ENCODE results near the gene RNF130. TPM values are rescaled to one million over a fixed set of nuclear protein-coding genes. Genes with fewer than 3 reads are reported as not detected.

The RNF130 gene
- total and polyA plus RNA-seq, 2 of the 13 experiments (the other 11 are each of a cell fraction or from before 2014, with no cell fraction given) = 28.2 to 28.3 TPM

GRCh38 chr5:179906795-179907555 lies 164.6 kb downstream of the RNF130 start (continued):
- TF ChIP-seq HMGXB4 (CRISPR knock-in tag; IDR thresholded peaks at IDR 0.05; ENCODE audit: borderline replicate concordance in 1 of 2, low read depth in 1 of 2) (0 out of 4 replicates have a peak, but pooled peaks of 1 of the 2 experiments have one; percentile 10), HOXA9 (CRISPR knock-in tag; IDR thresholded peaks at IDR 0.05; ENCODE audit: borderline replicate concordance) (no peak), NFKB2 (CRISPR knock-in tag; IDR thresholded peaks at IDR 0.05; ENCODE audit: borderline replicate concordance) (peak; percentile 50; the same call in 1 of the 2 replicates), ZNF83 (CRISPR knock-in tag; IDR thresholded peaks at IDR 0.05; ENCODE audit: borderline replicate concordance) (no peak), ZNF768 (CRISPR knock-in tag; IDR thresholded peaks at IDR 0.05) (no peak), ZNF281 (CRISPR knock-in tag; IDR thresholded peaks at IDR 0.05; ENCODE audit: borderline replicate concordance) (peak; percentile 10; the same call in 1 of the 2 replicates), ZNF275 (CRISPR knock-in tag; IDR thresholded peaks at IDR 0.05; ENCODE audit: borderline replicate concordance) (no peak), ZBTB34 (CRISPR knock-in tag; IDR thresholded peaks at IDR 0.05) (no peak), FOXC1 (CRISPR knock-in tag; IDR thresholded peaks at IDR 0.05; ENCODE audit: borderline replicate concordance) (0 out of 2 replicates have a peak, but pooled peaks have one; percentile 24), ZFY (CRISPR knock-in tag; IDR thresholded peaks at IDR 0.05) (peak; percentile 69), ZNF691 (CRISPR knock-in tag; IDR thresholded peaks at IDR 0.05; ENCODE audit: borderline replicate concordance, low read depth) (no peak), ZFP1 (CRISPR knock-in tag; IDR thresholded peaks at IDR 0.05) (no peak), ZNF101 (CRISPR knock-in tag; IDR thresholded peaks at IDR 0.05; ENCODE audit: borderline replicate concordance, low read depth) (no peak), ELF1 (CRISPR knock-in tag; IDR thresholded peaks at IDR 0.05) (no peak), KLF15 (CRISPR knock-in tag; IDR thresholded peaks at IDR 0.05; ENCODE audit: borderline replicate concordance) (no peak), ZNF333 (CRISPR knock-in tag; IDR thresholded peaks at IDR 0.05; ENCODE audit: borderline replicate concordance) (peak; percentile 44; the same call in 1 of the 2 replicates)
